Suprapubic skin (tissue), 3 donors: ENCODE results near the gene TEX50.
"Not testable (repeated sequence)": the region's sequence is repeated elsewhere in the genome, so short reads cannot be mapped to it uniquely, and the experiment has no call there.

Experiments
- POLR2A ChIP-seq, 2 donors: fragments of 450-650 bp; IDR thresholded peaks; one replicate each; pipeline ENCODE4 v1.6.1; 2017; ENCODE audit warnings: antibody characterized with exemption in 2 of 2, mild to moderate bottlenecking in 2 of 2, moderate library complexity in 2 of 2
- TF ChIP-seq, protein P1 (sequence below), 2 donors: fragments of 200-600 bp in 1 of 2; fragments of 450-650 bp in 1 of 2; sonication (generic) in 1 of 2; IDR thresholded peaks; one replicate each; pipeline ENCODE4 v1.5.1; 2016 to 2019; ENCODE audit warnings: antibody characterized with exemption in 2 of 2, mild to moderate bottlenecking in 1 of 2, moderate library complexity in 1 of 2

GRCh38 chr1:173637236-173638042, 2.3 kb downstream of the TEX50 start:
- TF ChIP-seq, protein P1, sequence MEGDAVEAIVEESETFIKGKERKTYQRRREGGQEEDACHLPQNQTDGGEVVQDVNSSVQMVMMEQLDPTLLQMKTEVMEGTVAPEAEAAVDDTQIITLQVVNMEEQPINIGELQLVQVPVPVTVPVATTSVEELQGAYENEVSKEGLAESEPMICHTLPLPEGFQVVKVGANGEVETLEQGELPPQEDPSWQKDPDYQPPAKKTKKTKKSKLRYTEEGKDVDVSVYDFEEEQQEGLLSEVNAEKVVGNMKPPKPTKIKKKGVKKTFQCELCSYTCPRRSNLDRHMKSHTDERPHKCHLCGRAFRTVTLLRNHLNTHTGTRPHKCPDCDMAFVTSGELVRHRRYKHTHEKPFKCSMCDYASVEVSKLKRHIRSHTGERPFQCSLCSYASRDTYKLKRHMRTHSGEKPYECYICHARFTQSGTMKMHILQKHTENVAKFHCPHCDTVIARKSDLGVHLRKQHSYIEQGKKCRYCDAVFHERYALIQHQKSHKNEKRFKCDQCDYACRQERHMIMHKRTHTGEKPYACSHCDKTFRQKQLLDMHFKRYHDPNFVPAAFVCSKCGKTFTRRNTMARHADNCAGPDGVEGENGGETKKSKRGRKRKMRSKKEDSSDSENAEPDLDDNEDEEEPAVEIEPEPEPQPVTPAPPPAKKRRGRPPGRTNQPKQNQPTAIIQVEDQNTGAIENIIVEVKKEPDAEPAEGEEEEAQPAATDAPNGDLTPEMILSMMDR (IDR thresholded peaks at IDR 0.05), result not testable (repeated sequence)
- TF ChIP-seq POLR2A (IDR thresholded peaks at IDR 0.05), result not testable (repeated sequence)
